Activated T-cell treated with anti-CD3 and anti-CD28 coated beads, Interleukin-2, amount 50 U/mL, for 72 hours (primary cell): Measurements from ENCODE around the gene PRKAA1. TPM values are rescaled to one million over a fixed set of nuclear protein-coding genes. Genes with fewer than 3 reads are reported as not detected.
A peak's percentile ranks its signal among the peaks of the same experiment; 100 is the strongest.
"Not testable (repeated sequence)": the region's sequence is repeated elsewhere in the genome, so short reads cannot be mapped to it uniquely, and the experiment has no call there.

ENCODE experiments used
- ATAC-seq, 2 donors: fragments of 150-1000 bp; cut with Tn5 transposase; replicated peaks in 1 of 2; 2 replicates each; pipeline ENCODE4 v1.10.0; 2021; ENCODE audit warnings: moderate library complexity in 2 of 2, mild to moderate bottlenecking in 1 of 2
- DNase-seq, 2 donors: peaks; one replicate each; pipeline ENCODE4 v3.0.0; 2021 to 2022; ENCODE audit warnings: mixed read lengths in 1 of 2
- H3K27ac Mint-ChIP-seq: one replicate; pipeline ENCODE4 v1.8.0; 2022; ENCODE audit warnings: mild to moderate bottlenecking, moderate library complexity, mixed read lengths
- H3K27me3 Mint-ChIP-seq: one replicate; pipeline ENCODE4 v1.8.0; 2022; ENCODE audit warnings: low read depth, mixed read lengths
- H3K36me3 Mint-ChIP-seq, 2 donors: one replicate each; pipeline ENCODE4 v1.8.0; 2022; ENCODE audit warnings: mixed read lengths in 2 of 2, mild to moderate bottlenecking in 1 of 2; ENCODE audit not compliant: insufficient read depth in 2 of 2
- H3K4me1 Mint-ChIP-seq: one replicate; pipeline ENCODE4 v1.8.0; 2022; ENCODE audit warnings: low read depth, mixed read lengths
- H3K4me3 Mint-ChIP-seq, 2 donors: one replicate each; pipeline ENCODE4 v1.8.0; 2022; ENCODE audit warnings: mild to moderate bottlenecking in 2 of 2, mixed read lengths in 2 of 2, moderate library complexity in 2 of 2
- H3K9me3 Mint-ChIP-seq, 2 donors: one replicate each; pipeline ENCODE4 v1.8.0; 2022; ENCODE audit warnings: mixed read lengths in 2 of 2
- total RNA-seq, 2 donors: library from RNA; stranded (reverse); gene quantifications; one replicate each; pipeline ENCODE4 v1.2.3, GENCODE V29; 2022

The PRKAA1 gene
- total RNA-seq, 2 donors from 2014 or later: 62.7 to 69.1 TPM

GRCh38 chr5:40831346-40832210 is 33.4 kb upstream of the PRKAA1 start:
- Mint-ChIP-seq H3K36me3 (peaks cover 45 to 71% of the 10 kb centered on the region in 2 donors), H3K4me3 (peak overlapping the region; percentile 97 to 99), H3K4me1 (peaks cover 72% of the 10 kb centered on the region), H3K27ac (peak overlapping the region; percentile 100), H3K27me3 (no peaks in the 10 kb centered on the region), H3K9me3 (no peaks in the 10 kb centered on the region)
- DNase-seq (peak; percentile 35 to 52), ATAC-seq (peak; percentile 77)

- Mint-ChIP-seq H3K4me1 (peaks cover 59% of the 10 kb centered on the region), H3K27me3 (no peaks in the 10 kb centered on the region), H3K36me3 (peaks cover 43 to 64% of the 10 kb centered on the region in 2 donors), H3K4me3 (no peak overlapping the region), H3K9me3 (no peaks in the 10 kb centered on the region), H3K27ac (peak overlapping the region; percentile 58)
- DNase-seq: no peak
- ATAC-seq: no peak
These were observed 31.8 kb upstream of the PRKAA1 start for GRCh38 chr5:40829748-40830533.

- H3K4me3 Mint-ChIP-seq: peak overlapping the region in 1 of 2 donors; percentile 4
- peak overlapping the region; percentile 58 for H3K27ac Mint-ChIP-seq
- H3K36me3 Mint-ChIP-seq: peaks cover 35 to 55% of the 10 kb centered on the region in 2 donors
- H3K27me3 Mint-ChIP-seq: no peaks in the 10 kb centered on the region
- ATAC-seq (no peak), DNase-seq (no peak)
- no peaks in the 10 kb centered on the region for H3K9me3 Mint-ChIP-seq
- peaks cover 59% of the 10 kb centered on the region for H3K4me1 Mint-ChIP-seq
These were observed 30.8 kb upstream of the PRKAA1 start for GRCh38 chr5:40828690-40829661.

GRCh38 chr5:40828021-40828631 is 30.0 kb upstream of the PRKAA1 start:
- Mint-ChIP-seq H3K36me3 (peaks cover 32 to 49% of the 10 kb centered on the region in 2 donors), H3K4me3 (no peak overlapping the region), H3K27ac (peak overlapping the region; percentile 16), H3K9me3 (no peaks in the 10 kb centered on the region), H3K27me3 (no peaks in the 10 kb centered on the region), H3K4me1 (peaks cover 51% of the 10 kb centered on the region)
- DNase-seq: no peak
- ATAC-seq: no peak

GRCh38 chr5:40827188-40827977 is 29.2 kb upstream of the PRKAA1 start:
- Mint-ChIP-seq H3K27me3 (no peaks in the 10 kb centered on the region), H3K4me1 (peaks cover 43% of the 10 kb centered on the region), H3K36me3 (peaks cover 30 to 41% of the 10 kb centered on the region in 2 donors), H3K9me3 (no peaks in the 10 kb centered on the region), H3K4me3 (no peak overlapping the region), H3K27ac (peak overlapping the region; percentile 16)
- no peak for ATAC-seq
- no peak for DNase-seq

- ATAC-seq (no peak), DNase-seq (no peak)
- H3K9me3 Mint-ChIP-seq: no peaks in the 10 kb centered on the region
- no peak overlapping the region for H3K4me3 Mint-ChIP-seq
- peaks cover 37% of the 10 kb centered on the region for H3K4me1 Mint-ChIP-seq
- no peaks in the 10 kb centered on the region for H3K27me3 Mint-ChIP-seq
- peaks cover 24 to 34% of the 10 kb centered on the region in 2 donors for H3K36me3 Mint-ChIP-seq
- no peak overlapping the region for H3K27ac Mint-ChIP-seq
These were observed 28.5 kb upstream of the PRKAA1 start for GRCh38 chr5:40826489-40827187.

- Mint-ChIP-seq H3K36me3 (peaks cover 20 to 25% of the 10 kb centered on the region in 2 donors), H3K4me1 (peaks cover 32% of the 10 kb centered on the region)
- DNase-seq, H3K4me3 Mint-ChIP-seq, H3K27me3 Mint-ChIP-seq, H3K9me3 Mint-ChIP-seq, H3K27ac Mint-ChIP-seq: not testable (repeated sequence)
- peak in 1 of 2 donors; percentile 14 for ATAC-seq
These were observed 27.4 kb upstream of the PRKAA1 start for GRCh38 chr5:40825461-40826043.

- Mint-ChIP-seq H3K9me3 (no peaks in the 10 kb centered on the region), H3K27me3 (no peaks in the 10 kb centered on the region), H3K4me1 (peaks cover 16% of the 10 kb centered on the region), H3K36me3 (peaks cover 6 to 12% of the 10 kb centered on the region in 2 donors), H3K4me3 (no peak overlapping the region), H3K27ac (peak overlapping the region; percentile 11)
- ATAC-seq (peak; percentile 23 to 48), DNase-seq (no peak)
These were observed 25.3 kb upstream of the PRKAA1 start for GRCh38 chr5:40823459-40823858.

GRCh38 chr5:40813698-40814281 is 15.6 kb upstream of the PRKAA1 start:
- Mint-ChIP-seq H3K27me3 (no peaks in the 10 kb centered on the region), H3K9me3 (no peaks in the 10 kb centered on the region), H3K4me3 (peak overlapping the region; percentile 65 to 75), H3K27ac (peak overlapping the region; percentile 87), H3K36me3 (peaks cover 0 to 2% of the 10 kb centered on the region in 2 donors), H3K4me1 (peaks cover 18% of the 10 kb centered on the region)
- ATAC-seq (peak; percentile 94 to 96), DNase-seq (peak; percentile 66 to 67)

- ATAC-seq (no peak), DNase-seq (no peak)
- Mint-ChIP-seq H3K36me3 (peaks cover 0 to 2% of the 10 kb centered on the region in 2 donors), H3K27ac (no peak overlapping the region), H3K4me3 (no peak overlapping the region), H3K27me3 (no peaks in the 10 kb centered on the region), H3K9me3 (no peaks in the 10 kb centered on the region), H3K4me1 (peaks cover 31% of the 10 kb centered on the region)
These were observed 14.0 kb upstream of the PRKAA1 start for GRCh38 chr5:40812125-40812524.
